ENCODE measurements around the gene NSUN7.

NSUN7 gene

GRCh38 chr4:40843696-40844095 is 93.9 kb downstream of the NSUN7 start:
- DNase-seq (ENCODE audit: low spot score in 2 of 2), result peak in 1 of 2 donors; percentile 57
- no peaks in the 10 kb centered on the region for H3K9me3 Mint-ChIP-seq
- H3K36me3 Mint-ChIP-seq, result no peaks in the 10 kb centered on the region
- ATAC-seq, result peak; percentile 71
- H3K4me1 Mint-ChIP-seq, result peaks cover 6% of the 10 kb centered on the region
- H3K27ac Mint-ChIP-seq, result no peak overlapping the region
- H3K4me3 Mint-ChIP-seq, result no peak overlapping the region

- DNase-seq (ENCODE audit: low spot score in 2 of 2) (no peak), ATAC-seq (no peak)
- no peaks in the 10 kb centered on the region for H3K36me3 Mint-ChIP-seq
- no peaks in the 10 kb centered on the region for H3K9me3 Mint-ChIP-seq
- H3K27ac Mint-ChIP-seq, result no peak overlapping the region
- no peak overlapping the region for H3K4me3 Mint-ChIP-seq
- H3K4me1 Mint-ChIP-seq, result peaks cover 6% of the 10 kb centered on the region
Measured at GRCh38 chr4:40844261-40844660, 94.5 kb downstream of the NSUN7 start.

- no peaks in the 10 kb centered on the region for H3K36me3 Mint-ChIP-seq
- H3K9me3 Mint-ChIP-seq, result no peaks in the 10 kb centered on the region
- no peak overlapping the region for H3K4me3 Mint-ChIP-seq
- ATAC-seq (no peak), DNase-seq (ENCODE audit: low spot score in 2 of 2) (no peak)
- H3K27ac Mint-ChIP-seq, result no peak overlapping the region
- H3K4me1 Mint-ChIP-seq, result peaks cover 6% of the 10 kb centered on the region
Measured at GRCh38 chr4:40845154-40845835, 95.5 kb downstream of the NSUN7 start.

GRCh38 chr4:40846532-40846931 is 96.8 kb downstream of the NSUN7 start:
- H3K36me3 Mint-ChIP-seq, result no peaks in the 10 kb centered on the region
- H3K4me1 Mint-ChIP-seq, result no peaks in the 10 kb centered on the region
- no peak overlapping the region for H3K27ac Mint-ChIP-seq
- no peak overlapping the region for H3K4me3 Mint-ChIP-seq
- no peaks in the 10 kb centered on the region for H3K9me3 Mint-ChIP-seq
- DNase-seq (ENCODE audit: low spot score in 2 of 2), result no peak
- no peak for ATAC-seq

GRCh38 chr4:40848251-40848650 is 98.5 kb downstream of the NSUN7 start:
- Mint-ChIP-seq H3K9me3 (no peaks in the 10 kb centered on the region), H3K4me1 (no peaks in the 10 kb centered on the region), H3K27ac (no peak overlapping the region), H3K4me3 (no peak overlapping the region), H3K36me3 (no peaks in the 10 kb centered on the region)
- DNase-seq (ENCODE audit: low spot score in 2 of 2) (no peak), ATAC-seq (no peak)

GRCh38 chr4:40848940-40849339 is 99.2 kb downstream of the NSUN7 start:
- no peak overlapping the region for H3K27ac Mint-ChIP-seq
- ATAC-seq (no peak), DNase-seq (ENCODE audit: low spot score in 2 of 2) (no peak)
- no peaks in the 10 kb centered on the region for H3K9me3 Mint-ChIP-seq
- H3K4me3 Mint-ChIP-seq, result no peak overlapping the region
- no peaks in the 10 kb centered on the region for H3K36me3 Mint-ChIP-seq
- H3K4me1 Mint-ChIP-seq, result no peaks in the 10 kb centered on the region

GRCh38 chr4:40850496-40850895 is 100.7 kb downstream of the NSUN7 start:
- Mint-ChIP-seq H3K4me3 (no peak overlapping the region), H3K36me3 (no peaks in the 10 kb centered on the region), H3K9me3 (no peaks in the 10 kb centered on the region), H3K4me1 (no peaks in the 10 kb centered on the region), H3K27ac (no peak overlapping the region)
- no peak for DNase-seq (ENCODE audit: low spot score in 2 of 2)
- ATAC-seq, result no peak

- no peak overlapping the region for H3K27ac Mint-ChIP-seq
Measured at GRCh38 chr4:40856277-40856839, 106.6 kb downstream of the NSUN7 start.

GRCh38 chr4:40856840-40857362 is 107.1 kb downstream of the NSUN7 start:
- H3K36me3 Mint-ChIP-seq, result no peaks in the 10 kb centered on the region
- peaks cover 23% of the 10 kb centered on the region for H3K4me1 Mint-ChIP-seq
- peak overlapping the region; percentile 44 for H3K4me3 Mint-ChIP-seq
- peak; percentile 76 for ATAC-seq
- H3K9me3 Mint-ChIP-seq, result no peaks in the 10 kb centered on the region
- DNase-seq (ENCODE audit: low spot score in 2 of 2), result peak in 1 of 2 donors; percentile 54
- no peak overlapping the region for H3K27ac Mint-ChIP-seq

More at GRCh38 chr4:40856277-40856839, 106.6 kb downstream of the NSUN7 start:
- peaks cover 23% of the 10 kb centered on the region for H3K4me1 Mint-ChIP-seq
- no peak for ATAC-seq
- peak overlapping the region; percentile 44 for H3K4me3 Mint-ChIP-seq
- no peak for DNase-seq (ENCODE audit: low spot score in 2 of 2)
- H3K36me3 Mint-ChIP-seq, result no peaks in the 10 kb centered on the region
- H3K9me3 Mint-ChIP-seq, result no peaks in the 10 kb centered on the region

GRCh38 chr4:40857956-40858355 is 108.2 kb downstream of the NSUN7 start:
- Mint-ChIP-seq H3K4me1 (peaks cover 23% of the 10 kb centered on the region), H3K4me3 (no peak overlapping the region), H3K9me3 (no peaks in the 10 kb centered on the region), H3K27ac (no peak overlapping the region), H3K36me3 (no peaks in the 10 kb centered on the region)
- ATAC-seq (no peak), DNase-seq (ENCODE audit: low spot score in 2 of 2) (no peak)

- no peak for ATAC-seq
- H3K4me3 Mint-ChIP-seq, result no peak overlapping the region
- H3K27ac Mint-ChIP-seq, result no peak overlapping the region
- peaks cover 23% of the 10 kb centered on the region for H3K4me1 Mint-ChIP-seq
- no peak for DNase-seq (ENCODE audit: low spot score in 2 of 2)
- no peaks in the 10 kb centered on the region for H3K36me3 Mint-ChIP-seq
- H3K9me3 Mint-ChIP-seq, result no peaks in the 10 kb centered on the region
Measured at GRCh38 chr4:40858962-40859361, 109.2 kb downstream of the NSUN7 start.
